H9 (cell line): ENCODE data around the gene TARBP2. TPM values are rescaled to one million over a fixed set of nuclear protein-coding genes. Genes with fewer than 3 reads are reported as not detected.
A peak's percentile ranks its signal among the peaks of the same experiment; 100 is the strongest.

Experiments
- DNase-seq: peaks from one replicate; pipeline ENCODE4 v3.0.0-alpha.2; 2017
- H2AFZ ChIP-seq: one replicate; pipeline ENCODE4 v1.6.1; 2013; ENCODE audit warnings: mild to moderate bottlenecking, low read length, control low read depth, moderate library complexity
- H2AK5ac ChIP-seq: 2 replicates; pipeline ENCODE4 v1.6.1; 2013; ENCODE audit warnings: low read length, control low read depth, mixed read lengths; ENCODE audit not compliant: insufficient read length
- H2BK120ac ChIP-seq: one replicate; pipeline ENCODE4 v1.6.1; 2013; ENCODE audit warnings: low read depth, mild to moderate bottlenecking, low read length, control low read depth, inconsistent platforms; ENCODE audit not compliant: poor library complexity, severe bottlenecking
- H2BK12ac ChIP-seq: 2 replicates; pipeline ENCODE4 v1.6.1; 2013; ENCODE audit warnings: low read length, control low read depth, mixed read lengths, low read depth; ENCODE audit not compliant: insufficient read length
- H2BK15ac ChIP-seq: 2 replicates; pipeline ENCODE4 v1.6.1; 2013; ENCODE audit warnings: low read depth, low read length, control low read depth
- H2BK20ac ChIP-seq: one replicate; pipeline ENCODE4 v1.6.1; 2013; ENCODE audit warnings: low read depth, mild to moderate bottlenecking, low read length, control low read depth, inconsistent platforms; ENCODE audit not compliant: poor library complexity, severe bottlenecking
- H2BK5ac ChIP-seq: 2 replicates; pipeline ENCODE4 v1.6.1; 2013; ENCODE audit warnings: low read length, control low read depth, mixed read lengths; ENCODE audit not compliant: insufficient read length
- H3K14ac ChIP-seq: 2 replicates; pipeline ENCODE4 v1.6.1; 2013; ENCODE audit warnings: low read length, control low read depth; ENCODE audit not compliant: insufficient read depth
- H3K18ac ChIP-seq: 2 replicates; pipeline ENCODE4 v1.6.1; 2013; ENCODE audit warnings: low read depth, mild to moderate bottlenecking, mixed read lengths, low read length, control low read depth; ENCODE audit not compliant: insufficient read length
- H3K23ac ChIP-seq: 2 replicates; pipeline ENCODE4 v1.6.1; 2013; ENCODE audit warnings: low read length, control low read depth, mixed read lengths, low read depth; ENCODE audit not compliant: insufficient read length
- H3K23me2 ChIP-seq: 2 replicates; pipeline ENCODE4 v1.6.1; 2013; ENCODE audit warnings: low read depth, mild to moderate bottlenecking, mixed read lengths, low read length, control low read depth; ENCODE audit not compliant: insufficient read length, poor library complexity, severe bottlenecking
- H3K27ac ChIP-seq: 2 replicates; pipeline ENCODE4 v1.5.1; 2013; ENCODE audit warnings: low read length, control low read depth, mixed read lengths, low read depth; ENCODE audit not compliant: insufficient read length
- H3K27me3 ChIP-seq: 2 replicates; pipeline ENCODE4 v1.6.1; 2013; ENCODE audit warnings: low read length, control low read depth, inconsistent platforms; ENCODE audit not compliant: insufficient read depth
- H3K4ac ChIP-seq: 2 replicates; pipeline ENCODE4 v1.6.1; 2013; ENCODE audit warnings: low read depth, mild to moderate bottlenecking, control low read depth, inconsistent platforms, low read length, moderate library complexity
- H3K4me1 ChIP-seq: 2 replicates; pipeline ENCODE4 v1.6.1; 2013; ENCODE audit warnings: low read length, control low read depth, inconsistent platforms; ENCODE audit not compliant: insufficient read depth
- H3K4me2 ChIP-seq: 2 replicates; pipeline ENCODE4 v1.6.1; 2013; ENCODE audit warnings: low read length, control low read depth, mixed read lengths; ENCODE audit not compliant: insufficient read length, insufficient read depth
- H3K56ac ChIP-seq: 2 replicates; pipeline ENCODE4 v1.6.1; 2013; ENCODE audit warnings: low read depth, mild to moderate bottlenecking, mixed read lengths, low read length, control low read depth; ENCODE audit not compliant: insufficient read length
- H3K79me1 ChIP-seq: 2 replicates; pipeline ENCODE4 v1.6.1; 2013; ENCODE audit warnings: low read depth, mild to moderate bottlenecking, moderate library complexity, low read length, control low read depth, inconsistent platforms; ENCODE audit not compliant: insufficient read depth, poor library complexity, severe bottlenecking
- H3K79me2 ChIP-seq: 2 replicates; pipeline ENCODE4 v1.6.1; 2013; ENCODE audit warnings: low read length, control low read depth, inconsistent platforms; ENCODE audit not compliant: insufficient read depth
- H3K9ac ChIP-seq: 2 replicates; pipeline ENCODE4 v1.6.1; 2013; ENCODE audit warnings: low read length, control low read depth, mixed read lengths; ENCODE audit not compliant: insufficient read length; ENCODE audit errors: extremely low read depth
- H3K9me3 ChIP-seq: one replicate; pipeline ENCODE4 v1.6.1; 2013; ENCODE audit warnings: low read depth, low read length, inconsistent platforms; ENCODE audit not compliant: control insufficient read depth
- H3T11ph ChIP-seq: one replicate; pipeline ENCODE4 v1.6.1; 2013; ENCODE audit warnings: mild to moderate bottlenecking, low read length, control low read depth, inconsistent platforms
- H4K20me1 ChIP-seq: one replicate; pipeline ENCODE4 v1.6.1; 2013; ENCODE audit not compliant: control insufficient read depth, insufficient read length, insufficient read depth
- H4K5ac ChIP-seq: 2 replicates; pipeline ENCODE4 v1.6.1; 2013; ENCODE audit warnings: low read depth, mild to moderate bottlenecking, mixed read lengths, low read length, control low read depth; ENCODE audit not compliant: insufficient read length
- H4K8ac ChIP-seq: replicated peaks from 2 replicates; pipeline ENCODE4 v1.6.1; 2013; ENCODE audit warnings: low read length, control low read depth, mixed read lengths, low read depth; ENCODE audit not compliant: insufficient read length
- H4K91ac ChIP-seq: 2 replicates; pipeline ENCODE4 v1.6.1; 2013; ENCODE audit warnings: low read depth, mild to moderate bottlenecking, moderate library complexity, mixed read lengths, low read length, control low read depth; ENCODE audit not compliant: insufficient read length
- H3K27ac Mint-ChIP-seq, 3 experiments: 2 replicates in 2 of 3; 3 replicates in 1 of 3; pipeline ENCODE4 v1.8.0; 2020 to 2021; ENCODE audit warnings: mixed read lengths in 3 of 3, mild to moderate bottlenecking in 1 of 3, moderate library complexity in 1 of 3
- H3K27me3 Mint-ChIP-seq: 2 replicates; pipeline ENCODE4 v1.8.0; 2021; ENCODE audit warnings: low read depth, mild to moderate bottlenecking, moderate library complexity, mixed read lengths
- H3K36me3 Mint-ChIP-seq, 3 experiments: 2 replicates in 2 of 3; 3 replicates in 1 of 3; pipeline ENCODE4 v1.8.0; 2020 to 2021; ENCODE audit warnings: low read depth in 3 of 3, mixed read lengths in 3 of 3; ENCODE audit not compliant: insufficient read depth in 1 of 3
- H3K4me1 Mint-ChIP-seq, 2 experiments: 2 replicates each; pipeline ENCODE4 v1.8.0; 2020; ENCODE audit warnings: mixed read lengths in 2 of 2
- H3K4me3 Mint-ChIP-seq, 2 experiments: 2 replicates in 1 of 2; 3 replicates in 1 of 2; pipeline ENCODE4 v1.8.0; 2020 to 2021; ENCODE audit warnings: mild to moderate bottlenecking in 2 of 2, mixed read lengths in 2 of 2, moderate library complexity in 1 of 2
- H3K9me3 Mint-ChIP-seq, 2 experiments: 2 replicates in 1 of 2; 3 replicates in 1 of 2; pipeline ENCODE4 v1.8.0; 2020; ENCODE audit warnings: mild to moderate bottlenecking in 2 of 2, mixed read lengths in 2 of 2, moderate library complexity in 1 of 2
- WGBS: extraction: QIAGEN DNeasy Blood & Tissue Kit; methylation state at CpG from one replicate; pipeline ENCODE4 v1.1.7; 2013; ENCODE audit warnings: missing lambda C conversion rate, low lambda C conversion rate, mixed read lengths; ENCODE audit not compliant: insufficient read length; ENCODE audit errors: extremely low coverage; 5-methylcytosine and 5-hydroxymethylcytosine counted together
- total RNA-seq: library from RNA; stranded (reverse); gene quantifications from 2 replicates; pipeline ENCODE4 v1.2.1, GENCODE V29; 2021
- TF ChIP-seq, protein P1 (sequence below): fragments of 200-600 bp; sonication (generic); conservative IDR thresholded peaks from 3 replicates; pipeline ENCODE4 v1.8.0; 2021; ENCODE audit warnings: antibody characterized with exemption, mild to moderate bottlenecking

TARBP2 gene
- total RNA-seq, 1 experiment from 2014 or later, result 79.2 TPM

DNA sequence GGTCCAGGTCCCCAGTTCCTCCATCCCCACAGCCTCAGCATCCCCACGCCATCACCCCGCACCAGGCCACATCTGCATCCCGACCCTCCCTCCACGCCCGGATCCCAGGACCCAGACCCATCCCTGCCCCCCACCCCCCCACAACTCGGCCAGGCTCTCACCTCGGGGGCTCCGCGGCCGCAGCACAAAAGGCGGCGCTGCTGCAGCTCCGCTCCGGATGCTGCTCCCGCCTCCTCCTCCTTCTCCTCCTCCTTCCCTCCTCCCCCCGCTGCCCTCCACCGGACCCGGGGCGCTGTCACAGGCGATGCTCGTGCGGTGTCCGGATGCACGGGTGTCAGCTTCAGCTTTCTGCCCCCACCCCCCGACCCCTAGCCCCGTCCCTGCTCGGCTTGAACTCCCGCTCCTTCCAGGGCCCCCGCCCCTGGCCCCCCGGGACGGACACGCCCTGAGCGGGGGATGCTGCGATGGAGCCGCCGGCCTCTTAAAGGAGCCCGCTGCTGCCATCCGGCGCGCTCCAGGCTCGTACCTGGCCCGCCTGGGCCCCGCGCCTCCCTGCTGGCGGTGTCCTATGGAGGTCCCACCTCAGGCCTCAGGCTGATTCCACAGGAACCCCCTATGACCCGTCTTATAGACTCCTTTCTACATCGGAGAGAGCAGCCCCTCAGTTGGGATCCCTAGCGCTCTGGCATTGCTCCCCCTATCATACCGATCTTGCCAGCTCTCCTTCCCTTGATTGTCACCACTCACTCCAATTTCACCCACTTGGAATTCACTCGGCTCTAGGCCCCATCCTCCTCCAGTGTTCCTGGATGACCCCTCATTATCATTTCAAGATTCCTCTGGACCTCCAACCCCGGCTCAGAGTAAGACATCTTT is 1.6 kb upstream of the TARBP2 start, which contains the start of gene MAP3K12:
Gene MAP3K12 (minus strand): TSS at position 193 of the 876 bp plus-strand sequence. CDS start 12,067 bp downstream, outside the sequence.
- Histone ChIP-seq H3K14ac (no peak within 1 kb of the TSS; the same call in 1 of the 2 replicates), H3K23me2 (peaks cover 20% of the 10 kb centered on the region), H4K8ac (no peak within 1 kb of the TSS), H4K20me1 (no peaks in the 10 kb centered on the region), H2BK120ac (no peak within 1 kb of the TSS), H2BK12ac (no peak within 1 kb of the TSS), H2BK15ac (no peak within 1 kb of the TSS), H3T11ph (no peak within 1 kb of the TSS), H3K79me1 (peaks cover 7% of the 10 kb centered on the region), H3K18ac (peak within 1 kb of the TSS; percentile 44), H2AFZ (no peak within 1 kb of the TSS), H3K27me3 (no peaks in the 10 kb centered on the region), H3K4me2 (peak within 1 kb of the TSS; percentile 83), H3K9me3 (no peaks in the 10 kb centered on the region), H4K91ac (no peak within 1 kb of the TSS), H3K9ac (peak within 1 kb of the TSS; percentile 69), H3K23ac (no peak within 1 kb of the TSS), H3K4me1 (peaks cover 6% of the 10 kb centered on the region; the same call in 1 of the 2 replicates), H2BK5ac (no peak within 1 kb of the TSS), H3K4ac (no peak within 1 kb of the TSS), H3K56ac (peak within 1 kb of the TSS; percentile 17), H2BK20ac (no peak within 1 kb of the TSS), H3K79me2 (no peaks in the 10 kb centered on the region; the same call in 1 of the 2 replicates), H4K5ac (no peak within 1 kb of the TSS), H3K27ac (peak within 1 kb of the TSS; percentile 49), H2AK5ac (no peak within 1 kb of the TSS)
- Mint-ChIP-seq H3K4me3 (peak within 1 kb of the TSS; percentile 86 to 96), H3K36me3 (peaks cover 6 to 23% (median 7%) of the 10 kb centered on the region in 3 experiments; a peak in 6 of 7 replicates), H3K27ac (peak within 1 kb of the TSS; percentile 95 to 98 (median 96)), H3K4me1 (peaks cover 44 to 48% of the 10 kb centered on the region in 2 experiments), H3K9me3 (no peaks in the 10 kb centered on the region), H3K27me3 (no peaks in the 10 kb centered on the region)
- DNase-seq, result peak; percentile 84
- TF ChIP-seq, protein P1, sequence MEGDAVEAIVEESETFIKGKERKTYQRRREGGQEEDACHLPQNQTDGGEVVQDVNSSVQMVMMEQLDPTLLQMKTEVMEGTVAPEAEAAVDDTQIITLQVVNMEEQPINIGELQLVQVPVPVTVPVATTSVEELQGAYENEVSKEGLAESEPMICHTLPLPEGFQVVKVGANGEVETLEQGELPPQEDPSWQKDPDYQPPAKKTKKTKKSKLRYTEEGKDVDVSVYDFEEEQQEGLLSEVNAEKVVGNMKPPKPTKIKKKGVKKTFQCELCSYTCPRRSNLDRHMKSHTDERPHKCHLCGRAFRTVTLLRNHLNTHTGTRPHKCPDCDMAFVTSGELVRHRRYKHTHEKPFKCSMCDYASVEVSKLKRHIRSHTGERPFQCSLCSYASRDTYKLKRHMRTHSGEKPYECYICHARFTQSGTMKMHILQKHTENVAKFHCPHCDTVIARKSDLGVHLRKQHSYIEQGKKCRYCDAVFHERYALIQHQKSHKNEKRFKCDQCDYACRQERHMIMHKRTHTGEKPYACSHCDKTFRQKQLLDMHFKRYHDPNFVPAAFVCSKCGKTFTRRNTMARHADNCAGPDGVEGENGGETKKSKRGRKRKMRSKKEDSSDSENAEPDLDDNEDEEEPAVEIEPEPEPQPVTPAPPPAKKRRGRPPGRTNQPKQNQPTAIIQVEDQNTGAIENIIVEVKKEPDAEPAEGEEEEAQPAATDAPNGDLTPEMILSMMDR, result no peak
- WGBS, result no CpG with 5 or more reads among the region's 51 CpGs
